OCI-LY1 (cell line): ENCODE data around the gene RETN.

Experiments
- CTCF ChIP-seq: fragments of 200-600 bp; sonication (generic), shearing (Covaris generic); IDR thresholded peaks from 2 replicates; pipeline ENCODE4 v1.5.1; 2017; ENCODE audit warnings: mild to moderate bottlenecking, antibody characterized with exemption, low read length, moderate library complexity, mixed read lengths
- EZH2 ChIP-seq: fragments of 200-600 bp; sonication (generic), shearing (Covaris generic); IDR thresholded peaks from 2 replicates; pipeline ENCODE4 v1.8.0; 2017; ENCODE audit warnings: borderline replicate concordance, mixed run types, mild to moderate bottlenecking, antibody characterized with exemption, low read length, moderate library complexity, mixed read lengths

- no peak for TF ChIP-seq CTCF
- TF ChIP-seq EZH2 = no peak
These were observed 30.2 kb downstream of the RETN start for GRCh38 chr19:7699003-7699402.
